ENCODE results near the gene MRTFA. TPM values are rescaled to one million over a fixed set of nuclear protein-coding genes. Genes with fewer than 3 reads are reported as not detected.

Gene MRTFA
- total RNA-seq, 1 experiment from 2014 or later = 28.0 TPM

- TF ChIP-seq CTCF (IDR thresholded peaks at IDR 0.05 in 2 of 3, conservative IDR thresholded peaks at IDR 0.05 in 1 of 3; ENCODE audit: borderline replicate concordance in 1 of 3, insufficient read depth in 1 of 3, low read depth in 2 of 3, low read length in 2 of 3) (no peak), YY1 (IDR thresholded peaks at IDR 0.05; ENCODE audit: extremely low read depth, insufficient replicate concordance, low read depth, low read length) (no peak)
Measured at GRCh38 chr22:40605761-40606160, 30.8 kb downstream of the MRTFA start (continued).

GRCh38 chr22:40603088-40603605 lies 33.4 kb downstream of the MRTFA start:
- H3K27me3 ChIP-seq (ENCODE audit: insufficient read depth, low read length) = no peaks in the 10 kb centered on the region
- H4K20me1 ChIP-seq (ENCODE audit: insufficient read depth) = no peaks in the 10 kb centered on the region
- ChIA-PET CTCF (no interaction called here), RAD21 (ENCODE audit: low non-redundant PET in 1 of 2, low total read pairs in 2 of 2, uncharacterized antibody in 2 of 2, unreplicated experiment in 2 of 2) (no interaction called here), POLR2A (no interaction called here)
- TF ChIP-seq ZBTB33 (IDR thresholded peaks at IDR 0.05; ENCODE audit: extremely low read depth, insufficient replicate concordance, low read length) (no peak), RAD21 (IDR thresholded peaks at IDR 0.05; ENCODE audit: low read depth) (no peak), POLR2AphosphoS5 (IDR thresholded peaks at IDR 0.05; ENCODE audit: low read depth, low read length) (no peak), ELF1 (IDR thresholded peaks at IDR 0.05; ENCODE audit: borderline replicate concordance, low read depth) (no peak)
- H3K9me2 ChIP-seq (ENCODE audit: insufficient read depth) = no peaks in the 10 kb centered on the region
- H3K4me1 ChIP-seq (ENCODE audit: control insufficient read depth in 1 of 2, insufficient read depth in 2 of 2, low read length in 2 of 2) = peaks cover 31 to 41% of the 10 kb centered on the region in 2 experiments
- 0 out of 2 replicates have a peak, but pooled peaks have one; percentile 34 for ATAC-seq
- intact Hi-C loops (cut with micrococcal nuclease) = no loop called here
- peaks cover 74% of the 10 kb centered on the region for H3K79me2 ChIP-seq (ENCODE audit: insufficient read depth, low read length)
- BruUV-seq (replicated peaks) = no TSS peak
- peak overlapping the region; percentile 68; the same call in 1 of the 2 replicates for H3K27ac ChIP-seq (ENCODE audit: low read depth, low read length)
- DNase-seq (ENCODE audit: low read depth, low spot score) = no peak
- no peak overlapping the region for H2AFZ ChIP-seq (ENCODE audit: low read depth, low read length, poor library complexity, severe bottlenecking)
- H3K4me2 ChIP-seq (ENCODE audit: low read length) = peak overlapping the region; percentile 33
- H3K4me3 ChIP-seq (replicated peaks in 1 of 2; ENCODE audit: low read depth in 1 of 2, low read length in 2 of 2) = no peak overlapping the region
- H3K9ac ChIP-seq (ENCODE audit: low read length) = no peak overlapping the region
- H3K9me3 ChIP-seq (ENCODE audit: control insufficient read depth in 1 of 2, insufficient read depth in 1 of 2, low read depth in 1 of 2, low read length in 2 of 2) = no peaks in the 10 kb centered on the region
- no peaks in the 10 kb centered on the region for H3K36me3 ChIP-seq (ENCODE audit: control insufficient read depth in 1 of 2, insufficient read depth in 2 of 2, low read length in 2 of 2)
